K562 (cell line): ENCODE results near the gene NUP214. TPM values are rescaled to one million over a fixed set of nuclear protein-coding genes. Genes with fewer than 3 reads are reported as not detected.

Experiments used
- ATAC-seq: fragments of 200-7000 bp; cut with Tn5 transposase; 3 replicates; pipeline ENCODE4 v1.9.1; 2020; ENCODE audit warnings: moderate library complexity
- BruUV-seq: library from RNA; stranded (reverse); fragments of 400-500 nt; replicated peaks from 2 replicates; lab custom pipeline; 2021; lab: Mats Ljungman, UMichigan
- CTCF ChIA-PET: fragments of 300-600 bp; formaldehyde crosslinking; extraction: SDS; loops from one replicate; lab custom pipeline; 2021; ENCODE audit warnings: low intra/inter-chr PET ratio; lab: Yijun Ruan, JAX
- POLR2A ChIA-PET: fragments of 300-600, 350-650 bp; sonication (Branson Sonifier 250); formaldehyde crosslinking; extraction: SDS; loops from one replicate; lab custom pipeline; 2021; ENCODE audit warnings: antibody characterized with exemption, inconsistent platforms; lab: Yijun Ruan, JAX
- DNase-seq, 4 experiments: peaks; one replicate each; pipeline versions ENCODE4 v3.0.0 to v3.0.0-alpha.2; 2011 to 2018; ENCODE audit warnings: low spot score in 3 of 4, mixed read lengths in 3 of 4; ENCODE audit errors: extremely low read depth in 1 of 4
- FAIRE-seq: peaks from 2 replicates; lab custom pipeline; 2011; peaks lifted over from hg19 to GRCh38; lab: Jason Lieb, UNC
- H2AFZ ChIP-seq: 2 replicates; pipeline ENCODE4 v1.6.0; 2011; ENCODE audit warnings: low read depth, low read length, control low read depth, inconsistent platforms
- H3K27ac ChIP-seq: fragments of 200-600 bp; 3 replicates; pipeline ENCODE4 v1.8.0; 2011; ENCODE audit warnings: low read depth, mild to moderate bottlenecking, control low read depth, inconsistent platforms, low read length, moderate library complexity, mixed read lengths; ENCODE audit errors: extremely low read depth
- H3K27me3 ChIP-seq, 2 experiments: fragments of 300-600 bp in 1 of 2; 2 replicates in 1 of 2; 3 replicates in 1 of 2; pipeline versions ENCODE4 v1.6.0 to v1.8.0; 2011; ENCODE audit warnings: inconsistent platforms in 2 of 2, low read length in 2 of 2, mild to moderate bottlenecking in 1 of 2, mixed read lengths in 1 of 2, moderate library complexity in 1 of 2; ENCODE audit not compliant: control insufficient read depth in 2 of 2, insufficient read depth in 2 of 2
- H3K36me3 ChIP-seq: fragments of 300-600 bp; 3 replicates; pipeline ENCODE4 v1.8.0; 2011; ENCODE audit warnings: mild to moderate bottlenecking, low read length, inconsistent platforms; ENCODE audit not compliant: control insufficient read depth, insufficient read depth
- H3K4me1 ChIP-seq, 2 experiments: fragments of 200-600 bp in 1 of 2; replicated peaks in 1 of 2; 2 replicates in 1 of 2; 3 replicates in 1 of 2; pipeline versions ENCODE4 v1.5.1 to v1.8.0; 2011; ENCODE audit warnings: inconsistent platforms in 2 of 2, low read length in 2 of 2, mild to moderate bottlenecking in 1 of 2, mixed read lengths in 1 of 2, moderate library complexity in 1 of 2; ENCODE audit not compliant: control insufficient read depth in 2 of 2, insufficient read depth in 2 of 2
- H3K4me2 ChIP-seq: 2 replicates; pipeline ENCODE4 v1.6.1; 2011; ENCODE audit warnings: low read length, control low read depth, inconsistent platforms, mixed read lengths; ENCODE audit not compliant: insufficient read depth
- H3K4me3 ChIP-seq: fragments of 200-600 bp; sonication (generic), shearing (Covaris generic); 2 replicates; pipeline ENCODE4 v1.5.1; 2016; ENCODE audit warnings: control low read depth, inconsistent platforms
- H3K79me2 ChIP-seq: fragments of 200-600 bp; 3 replicates; pipeline ENCODE4 v1.8.0; 2011; ENCODE audit warnings: low read length, inconsistent platforms; ENCODE audit not compliant: control insufficient read depth, insufficient read depth
- H3K9ac ChIP-seq, 2 experiments: 2 replicates each; pipeline versions ENCODE4 v1.6.0 to v1.6.1; 2011; ENCODE audit warnings: low read depth in 2 of 2, low read length in 2 of 2, control low read depth in 1 of 2, inconsistent platforms in 1 of 2, mild to moderate bottlenecking in 1 of 2, mixed read lengths in 1 of 2; ENCODE audit not compliant: insufficient read depth in 1 of 2
- H3K9me1 ChIP-seq: one replicate; pipeline ENCODE4 v1.6.0; 2011; ENCODE audit warnings: inconsistent platforms, mild to moderate bottlenecking, low read length, moderate library complexity; ENCODE audit not compliant: control insufficient read depth, insufficient read depth
- H3K9me3 ChIP-seq: replicated peaks from 2 replicates; pipeline ENCODE4 v1.5.1; 2011; ENCODE audit warnings: low read depth, low read length, inconsistent platforms; ENCODE audit not compliant: control insufficient read depth, insufficient read depth
- H4K20me1 ChIP-seq: replicated peaks from 2 replicates; pipeline ENCODE4 v1.6.1; 2011; ENCODE audit warnings: low read length, inconsistent platforms, mixed read lengths; ENCODE audit not compliant: control insufficient read depth, insufficient read depth
- ATF3 ChIP-seq, 2 experiments: fragments of 450-650 bp in 1 of 2; sonication (generic) in 1 of 2; formaldehyde crosslinking in 1 of 2; IDR thresholded peaks in 1 of 2; conservative IDR thresholded peaks in 1 of 2; 2 replicates each; pipeline versions ENCODE4 v1.6.1 to v1.8.1; 2016 to 2023; ENCODE audit warnings: mild to moderate bottlenecking in 2 of 2, moderate library complexity in 2 of 2, inconsistent platforms in 1 of 2, missing genetic modification reagents in 1 of 2
- HMGXB4 ChIP-seq: sonication (generic); formaldehyde crosslinking; IDR thresholded peaks from 2 replicates; pipeline ENCODE4 v1.8.1; 2023; ENCODE audit warnings: mild to moderate bottlenecking, missing genetic modification reagents
- ILK ChIP-seq: fragments of 450-650 bp; IDR thresholded peaks from 2 replicates; pipeline ENCODE4 v1.6.1; 2016; ENCODE audit warnings: missing genetic modification characterization, low read depth, mild to moderate bottlenecking, missing compliant biosample characterization, moderate library complexity, borderline replicate concordance
- STAT6 ChIP-seq: sonication (generic); formaldehyde crosslinking; IDR thresholded peaks from 2 replicates; pipeline ENCODE4 v1.8.1; 2023; ENCODE audit warnings: mild to moderate bottlenecking, missing genetic modification reagents
- ZNF3 ChIP-seq: fragments of 250-450 bp; sonication (Bioruptor Pico); IDR thresholded peaks from 2 replicates; pipeline ENCODE4 v1.5.0; 2021; ENCODE audit warnings: mild to moderate bottlenecking, moderate library complexity
- ZSCAN29 ChIP-seq: fragments of 450-650 bp; IDR thresholded peaks from 2 replicates; pipeline ENCODE4 v1.6.1; 2017
- WGBS: fragments of 100-300 bp; shearing (Covaris generic); methylation state at CpG from one replicate; pipeline ENCODE4 v1.1.6; 2016; ENCODE audit warnings: low coverage, mixed read lengths; ENCODE audit not compliant: insufficient coverage; ENCODE audit errors: missing lambda C conversion rate; 5-methylcytosine and 5-hydroxymethylcytosine counted together
- in situ Hi-C: fragments of 300-500 bp; cut with MboI; formaldehyde crosslinking; loops from 4 replicates; pipeline ENCODE4 v1.15.0; 2018; ENCODE audit warnings: inconsistent platforms, mixed read lengths
- intact Hi-C: fragments of 100-400 bp; cut with micrococcal nuclease; formaldehyde crosslinking; loops from 2 replicates; pipeline ENCODE4 v1.14.2; 2022
- polyA plus RNA-seq, 8 experiments: library from polyadenylated mRNA; depleted of rRNA in 4 of 8; stranded (reverse) in 5 of 8; unstranded in 3 of 8; fragments of >200 nt; fragmentation: Nextera tagmentation in 2 of 8; fragmentation: Illumina TruSeq in 1 of 8; extraction: Ambion mirVana in 2 of 8; extraction: Trizol in 1 of 8; gene quantifications; 2 replicates each; pipeline versions ENCODE4 v1.2.1 to v1.2.3, GENCODE V29; 2011 to 2014; ENCODE audit warnings: inconsistent platforms in 1 of 8, missing spikeins in 1 of 8
- total RNA-seq, 7 experiments: library from RNA; depleted of rRNA in 6 of 7; stranded (reverse); fragments of >200 nt in 6 of 7; fragmentation: Illumina TruSeq in 2 of 7; extraction: Trizol in 2 of 7; gene quantifications; 2 replicates each; pipeline versions ENCODE4 v1.2.1 to v1.2.3, GENCODE V29; 2011 to 2021; ENCODE audit warnings: low replicate concordance in 1 of 7

The NUP214 gene
- total and polyA plus RNA-seq, 9 of the 15 experiments (the other 6 are each of a cell fraction or from before 2014, with no cell fraction given): 56.9 to 332 (median 97.1) TPM

- peak; percentile 52 for FAIRE-seq
- Histone ChIP-seq H3K27me3 (no peaks in the 10 kb centered on the region), H3K4me1 (peaks cover 53 to 87% of the 10 kb centered on the region in 2 experiments), H3K9me3 (no peaks in the 10 kb centered on the region), H3K9ac (peak overlapping the region; percentile 83 to 93), H3K27ac (peak overlapping the region; percentile 75), H3K36me3 (peaks cover 27% of the 10 kb centered on the region; the same call in 2 of the 3 replicates), H3K79me2 (peaks cover 67% of the 10 kb centered on the region), H4K20me1 (no peaks in the 10 kb centered on the region), H3K4me3 (peak overlapping the region; percentile 65), H2AFZ (peak overlapping the region; percentile 90), H3K4me2 (peak overlapping the region; percentile 95), H3K9me1 (peaks cover 11% of the 10 kb centered on the region)
- intact Hi-C loops: loop anchor here (2.0 to 5.0 kb wide), 3 partner anchors 151 to 219 kb away; partner anchors contain the start of gene NUP214
- ATAC-seq: peak; percentile 37
- in situ Hi-C loops: no loop called here
- 22% methylated on average over 29 of the region's 29 CpGs for WGBS
- BruUV-seq: no TSS peak
- peak; percentile 84 to 88 (median 85) for DNase-seq
- ChIA-PET CTCF (interaction anchor here (0.5 to 1.5 kb wide), 3 partner anchors 97 to 217 kb away, joined by 3 to 4 read pairs (median 3); no protein-coding TSS in a partner anchor), POLR2A (interaction anchor here (1.2 to 14.6 kb wide), 8 partner anchors 8 to 177 kb away, joined by 3 to 338 read pairs (median 8); partner anchors contain the start of gene NUP214)
- TF ChIP-seq HMGXB4 (CRISPR knock-in tag): peak; percentile 55
- TF ChIP-seq ZNF3 (CRISPR knock-in tag): no peak
- TF ChIP-seq STAT6 (CRISPR knock-in tag): peak; percentile 66; the same call in 1 of the 2 replicates
- TF ChIP-seq ATF3 (IDR thresholded peaks at IDR 0.05): no peak
- TF ChIP-seq ATF3 (CRISPR knock-in tag; conservative IDR thresholded peaks at IDR 0.05): 0 out of 2 replicates have a peak, but pooled peaks have one; percentile 15
- no peak for TF ChIP-seq ZSCAN29
- no peak for TF ChIP-seq ILK
Observed at GRCh38 chr9:131275332-131276093, 150.1 kb downstream of the NUP214 start.
